ENCODE results near the gene ZFP36L1.

- TF ChIP-seq, protein P1, sequence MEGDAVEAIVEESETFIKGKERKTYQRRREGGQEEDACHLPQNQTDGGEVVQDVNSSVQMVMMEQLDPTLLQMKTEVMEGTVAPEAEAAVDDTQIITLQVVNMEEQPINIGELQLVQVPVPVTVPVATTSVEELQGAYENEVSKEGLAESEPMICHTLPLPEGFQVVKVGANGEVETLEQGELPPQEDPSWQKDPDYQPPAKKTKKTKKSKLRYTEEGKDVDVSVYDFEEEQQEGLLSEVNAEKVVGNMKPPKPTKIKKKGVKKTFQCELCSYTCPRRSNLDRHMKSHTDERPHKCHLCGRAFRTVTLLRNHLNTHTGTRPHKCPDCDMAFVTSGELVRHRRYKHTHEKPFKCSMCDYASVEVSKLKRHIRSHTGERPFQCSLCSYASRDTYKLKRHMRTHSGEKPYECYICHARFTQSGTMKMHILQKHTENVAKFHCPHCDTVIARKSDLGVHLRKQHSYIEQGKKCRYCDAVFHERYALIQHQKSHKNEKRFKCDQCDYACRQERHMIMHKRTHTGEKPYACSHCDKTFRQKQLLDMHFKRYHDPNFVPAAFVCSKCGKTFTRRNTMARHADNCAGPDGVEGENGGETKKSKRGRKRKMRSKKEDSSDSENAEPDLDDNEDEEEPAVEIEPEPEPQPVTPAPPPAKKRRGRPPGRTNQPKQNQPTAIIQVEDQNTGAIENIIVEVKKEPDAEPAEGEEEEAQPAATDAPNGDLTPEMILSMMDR (IDR thresholded peaks at IDR 0.05) = no peak
- TF ChIP-seq POLR2A (IDR thresholded peaks at IDR 0.05) (peak; percentile 99), EP300 (IDR thresholded peaks at IDR 0.05; ENCODE audit: low read depth) (peak; percentile 19), POLR2AphosphoS5 (IDR thresholded peaks at IDR 0.05) (peak; percentile 99 to 100 (median 100))
These were observed at the start of gene ZFP36L1 for GRCh38 chr14:68792979-68793733.
